Kidney (tissue), 14 donors: ENCODE data around the gene ZNF398. TPM values are rescaled to one million over a fixed set of nuclear protein-coding genes. Genes with fewer than 3 reads are reported as not detected.

ENCODE experiments used
- DNase-seq, 5 donors: peaks; one replicate each; pipeline ENCODE4 v3.0.0-alpha.2; 2013 to 2020
- FAIRE-seq: peaks from 2 replicates; lab custom pipeline; 2012; peaks lifted over from hg19 to GRCh38; lab: Jason Lieb, UNC
- H3K27ac ChIP-seq, 2 donors: one replicate each; pipeline ENCODE4 v1.7.0; 2013; ENCODE audit warnings: low read depth in 2 of 2, low read length in 2 of 2, inconsistent platforms in 1 of 2
- H3K27me3 ChIP-seq: one replicate; pipeline ENCODE4 v1.7.1; 2013; ENCODE audit warnings: low read length, inconsistent platforms; ENCODE audit not compliant: control insufficient read depth, insufficient read depth
- H3K36me3 ChIP-seq, 3 donors: one replicate each; pipeline versions ENCODE4 v1.7.0 to v1.7.1; 2013; ENCODE audit warnings: low read length in 3 of 3, control low read depth in 1 of 3, inconsistent platforms in 1 of 3; ENCODE audit not compliant: insufficient read depth in 3 of 3, control insufficient read depth in 2 of 3
- H3K4me1 ChIP-seq, 3 donors: one replicate each; pipeline versions ENCODE4 v1.7.0 to v1.7.1; 2013; ENCODE audit warnings: low read length in 3 of 3, inconsistent platforms in 1 of 3, low read depth in 1 of 3; ENCODE audit not compliant: control insufficient read depth in 2 of 3, insufficient read depth in 2 of 3
- H3K4me3 ChIP-seq, 3 donors: one replicate each; pipeline versions ENCODE4 v1.7.0 to v1.8.1; 2013; ENCODE audit warnings: low read length in 3 of 3, control low read depth in 1 of 3, inconsistent platforms in 1 of 3
- H3K9ac ChIP-seq, 3 donors: one replicate each; pipeline versions ENCODE4 v1.7.0 to v1.7.1; 2013; ENCODE audit warnings: low read length in 3 of 3, control low read depth in 1 of 3, inconsistent platforms in 1 of 3
- H3K9me3 ChIP-seq, 3 donors: one replicate each; pipeline versions ENCODE4 v1.7.0 to v1.7.1; 2013; ENCODE audit warnings: low read length in 3 of 3, control low read depth in 1 of 3, inconsistent platforms in 1 of 3; ENCODE audit not compliant: control insufficient read depth in 2 of 3, insufficient read depth in 1 of 3
- intact Hi-C: fragments of 100-400 bp; cut with DNase I; formaldehyde crosslinking; loops from one replicate; pipeline ENCODE4 v1.11.1; 2022
- polyA plus RNA-seq: library from polyadenylated mRNA; stranded (reverse); fragments of 350-450 nt; fragmentation: Illumina TruSeq; extraction: RNeasy Lipid Tissue Mini Kit (QIAGEN cat#74804); gene quantifications from one replicate; pipeline ENCODE4 v1.2.3, GENCODE V29; 2014; ENCODE audit warnings: low read depth, low replicate concordance; ENCODE audit not compliant: insufficient read depth
- total RNA-seq: library from RNA; stranded (reverse); fragmentation: NEBNext Ultra II Directional; extraction: Animal tissue kit (Norgen Biotek cat#: 25700); gene quantifications from one replicate; pipeline ENCODE4 v1.2.1, GENCODE V29; 2021
- TF ChIP-seq, protein P1 (sequence below): IDR thresholded peaks from 3 replicates; pipeline ENCODE4 v1.5.1; 2012; ENCODE audit warnings: mild to moderate bottlenecking, moderate library complexity, borderline replicate concordance; ENCODE audit not compliant: insufficient read depth; ENCODE audit errors: extremely low read depth
- donor health status: control.
- donor health status: control.
- donor health status: control.
- donor health status: control.
- donor health status: control.
- donor health status: DM: yes; HTN: yes; CAD: no.
- donor health status: Normal renal cell carcinoma (clear cell type).

The ZNF398 gene
- total and polyA plus RNA-seq, 2 donors from 2014 or later, result 3.2 to 12.6 TPM

DNA sequence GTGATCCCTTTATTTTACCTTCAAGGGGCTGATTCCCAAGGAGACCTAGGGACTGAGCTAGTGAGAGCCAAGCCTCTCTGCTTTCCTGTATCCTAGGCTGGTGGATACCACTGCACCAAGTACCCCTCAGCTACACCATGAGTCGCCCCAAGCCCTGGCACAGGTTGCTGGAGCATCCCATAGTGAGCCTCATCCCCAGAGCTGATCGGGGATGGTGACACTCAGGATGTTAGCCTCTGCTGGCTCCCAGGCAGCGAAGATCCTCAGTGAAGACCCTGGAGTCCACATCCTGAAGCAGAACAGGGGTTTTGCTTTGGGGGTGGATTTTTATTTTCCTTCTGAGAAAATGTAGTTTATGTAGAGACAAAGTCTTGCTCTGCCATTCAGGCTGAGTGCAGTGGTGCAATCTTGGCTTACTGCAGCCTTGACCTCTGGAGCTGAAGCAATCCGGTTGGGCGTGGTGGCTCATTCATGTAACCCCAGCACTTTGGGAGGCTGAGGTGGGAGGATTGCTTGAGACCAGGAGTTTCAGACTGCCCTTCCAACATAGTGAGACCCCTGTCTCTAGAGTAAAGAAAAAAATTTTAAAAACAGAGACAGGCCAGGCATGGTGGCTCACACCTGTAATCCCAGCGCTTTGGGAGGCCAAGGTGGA is 79.7 kb downstream of the ZNF398 start:
- Histone ChIP-seq H3K36me3 (peaks cover 0 to 2% (median 0%) of the 10 kb centered on the region in 3 donors), H3K27ac (no peak overlapping the region), H3K4me1 (no peaks in the 10 kb centered on the region), H3K4me3 (no peak overlapping the region), H3K27me3 (no peaks in the 10 kb centered on the region), H3K9ac (no peak overlapping the region), H3K9me3 (no peaks in the 10 kb centered on the region)
- FAIRE-seq (no peak), DNase-seq (no peak)
- intact Hi-C loops, result no loop called here
- TF ChIP-seq, protein P1, sequence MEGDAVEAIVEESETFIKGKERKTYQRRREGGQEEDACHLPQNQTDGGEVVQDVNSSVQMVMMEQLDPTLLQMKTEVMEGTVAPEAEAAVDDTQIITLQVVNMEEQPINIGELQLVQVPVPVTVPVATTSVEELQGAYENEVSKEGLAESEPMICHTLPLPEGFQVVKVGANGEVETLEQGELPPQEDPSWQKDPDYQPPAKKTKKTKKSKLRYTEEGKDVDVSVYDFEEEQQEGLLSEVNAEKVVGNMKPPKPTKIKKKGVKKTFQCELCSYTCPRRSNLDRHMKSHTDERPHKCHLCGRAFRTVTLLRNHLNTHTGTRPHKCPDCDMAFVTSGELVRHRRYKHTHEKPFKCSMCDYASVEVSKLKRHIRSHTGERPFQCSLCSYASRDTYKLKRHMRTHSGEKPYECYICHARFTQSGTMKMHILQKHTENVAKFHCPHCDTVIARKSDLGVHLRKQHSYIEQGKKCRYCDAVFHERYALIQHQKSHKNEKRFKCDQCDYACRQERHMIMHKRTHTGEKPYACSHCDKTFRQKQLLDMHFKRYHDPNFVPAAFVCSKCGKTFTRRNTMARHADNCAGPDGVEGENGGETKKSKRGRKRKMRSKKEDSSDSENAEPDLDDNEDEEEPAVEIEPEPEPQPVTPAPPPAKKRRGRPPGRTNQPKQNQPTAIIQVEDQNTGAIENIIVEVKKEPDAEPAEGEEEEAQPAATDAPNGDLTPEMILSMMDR, result no peak

GRCh38 chr7:149228831-149229471 is 81.7 kb downstream of the ZNF398 start:
- peaks cover 0 to 2% (median 0%) of the 10 kb centered on the region in 3 donors for H3K36me3 ChIP-seq
- no peak overlapping the region for H3K4me3 ChIP-seq
- H3K4me1 ChIP-seq, result no peaks in the 10 kb centered on the region
- DNase-seq (no peak), FAIRE-seq (no peak)
- TF ChIP-seq, protein P1, result no peak
- H3K27ac ChIP-seq, result no peak overlapping the region
- no peaks in the 10 kb centered on the region for H3K27me3 ChIP-seq
- no peaks in the 10 kb centered on the region for H3K9me3 ChIP-seq
- intact Hi-C loops, result no loop called here
- H3K9ac ChIP-seq, result no peak overlapping the region

DNA sequence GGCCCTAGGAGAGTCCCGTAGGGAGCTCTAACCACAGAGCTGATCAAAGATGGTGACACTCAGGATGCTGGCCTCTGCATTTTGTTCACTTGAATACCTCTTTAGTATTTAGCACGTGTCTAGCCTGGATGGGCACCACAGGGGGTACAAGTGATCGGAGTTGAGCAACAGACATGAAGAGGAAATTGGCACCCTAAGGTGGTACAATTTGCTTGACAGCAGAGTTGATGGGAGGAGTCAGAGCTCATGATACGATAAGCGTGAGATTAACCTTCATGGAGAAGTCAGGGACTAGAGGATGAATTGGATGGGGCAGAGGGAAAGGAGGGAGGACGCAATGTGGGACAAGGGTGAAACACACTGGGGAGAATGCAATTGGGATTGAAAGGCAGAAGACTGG is 82.3 kb downstream of the ZNF398 start:
- Histone ChIP-seq H3K9ac (no peak overlapping the region), H3K27me3 (no peaks in the 10 kb centered on the region), H3K9me3 (no peaks in the 10 kb centered on the region), H3K4me1 (no peaks in the 10 kb centered on the region), H3K36me3 (peaks cover 0 to 2% (median 0%) of the 10 kb centered on the region in 3 donors), H3K27ac (no peak overlapping the region), H3K4me3 (no peak overlapping the region)
- FAIRE-seq (no peak), DNase-seq (no peak)
- intact Hi-C loops, result no loop called here
- TF ChIP-seq, protein P1, result no peak
